RWPE2 (cell line): Measurements from ENCODE around the gene MAN1A1.

ENCODE experiments used
- ATAC-seq: fragments of 200-7000 bp; cut with Tn5 transposase; 3 replicates; pipeline ENCODE4 v1.9.1; 2021; ENCODE audit warnings: low read depth
- DNase-seq: peaks from one replicate; pipeline ENCODE4 v3.0.0-alpha.2; 2020; ENCODE audit warnings: low spot score
- H3K27ac ChIP-seq: fragments of 450-650 bp; 2 replicates; pipeline ENCODE4 v1.5.1; 2017; ENCODE audit warnings: mild to moderate bottlenecking; ENCODE audit not compliant: poor library complexity, severe bottlenecking
- H3K27me3 ChIP-seq: fragments of 250-450 bp; sonication (Bioruptor Pico); 2 replicates; pipeline ENCODE4 v1.5.1; 2021; ENCODE audit warnings: mild to moderate bottlenecking, moderate library complexity; ENCODE audit not compliant: insufficient read depth, poor library complexity, severe bottlenecking
- H3K36me3 ChIP-seq: fragments of 250-450 bp; sonication (Bioruptor Pico); 2 replicates; pipeline ENCODE4 v1.5.1; 2020; ENCODE audit warnings: low read depth, mild to moderate bottlenecking, moderate library complexity
- H3K4me1 ChIP-seq: fragments of 250-450 bp; sonication (Bioruptor Pico); 2 replicates; pipeline ENCODE4 v1.5.1; 2021; ENCODE audit warnings: mild to moderate bottlenecking, moderate library complexity; ENCODE audit not compliant: insufficient read depth, poor library complexity, severe bottlenecking
- H3K4me3 ChIP-seq: fragments of 250-450 bp; sonication (Bioruptor Pico); 2 replicates; pipeline ENCODE4 v1.5.1; 2021; ENCODE audit warnings: mild to moderate bottlenecking, moderate library complexity; ENCODE audit not compliant: severe bottlenecking
- H3K9me3 ChIP-seq: fragments of 250-450 bp; sonication (Bioruptor Pico); 2 replicates; pipeline ENCODE4 v1.5.1; 2021; ENCODE audit warnings: mild to moderate bottlenecking, moderate library complexity; ENCODE audit not compliant: severe bottlenecking
- TF ChIP-seq, protein P1 (sequence below): fragments of 450-650 bp; IDR thresholded peaks from one replicate; pipeline ENCODE4 v1.5.1; 2017; ENCODE audit warnings: mild to moderate bottlenecking, moderate library complexity; ENCODE audit not compliant: poor library complexity, severe bottlenecking

The MAN1A1 gene

DNA sequence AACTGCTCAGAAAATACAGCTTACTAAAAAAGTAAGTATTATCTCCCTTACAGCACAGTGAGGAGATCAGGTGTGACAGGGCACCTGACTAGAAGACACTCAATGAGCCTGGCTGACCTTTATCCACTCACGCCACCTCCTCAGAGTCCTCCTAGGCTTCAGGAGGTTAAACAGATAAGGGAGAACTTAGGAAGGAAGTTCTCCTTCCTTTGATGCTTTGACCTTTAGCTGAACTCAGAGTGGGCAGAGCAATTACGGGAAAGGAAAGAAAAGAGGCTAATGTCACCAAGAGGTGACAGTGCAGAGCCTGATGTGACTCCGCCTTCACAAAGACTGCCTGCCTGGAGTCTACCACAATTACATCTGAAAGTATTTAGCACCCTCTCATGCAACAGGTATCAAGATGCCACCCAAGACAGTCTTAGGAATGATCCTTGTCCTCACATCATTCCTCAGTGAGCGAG, 36.7 kb downstream of the MAN1A1 start:
- Histone ChIP-seq H3K27ac (no peak overlapping the region), H3K27me3 (no peaks in the 10 kb centered on the region), H3K9me3 (no peaks in the 10 kb centered on the region), H3K4me1 (peaks cover 6% of the 10 kb centered on the region), H3K4me3 (no peak overlapping the region), H3K36me3 (no peaks in the 10 kb centered on the region)
- DNase-seq (no peak), ATAC-seq (no peak)
- TF ChIP-seq, protein P1, sequence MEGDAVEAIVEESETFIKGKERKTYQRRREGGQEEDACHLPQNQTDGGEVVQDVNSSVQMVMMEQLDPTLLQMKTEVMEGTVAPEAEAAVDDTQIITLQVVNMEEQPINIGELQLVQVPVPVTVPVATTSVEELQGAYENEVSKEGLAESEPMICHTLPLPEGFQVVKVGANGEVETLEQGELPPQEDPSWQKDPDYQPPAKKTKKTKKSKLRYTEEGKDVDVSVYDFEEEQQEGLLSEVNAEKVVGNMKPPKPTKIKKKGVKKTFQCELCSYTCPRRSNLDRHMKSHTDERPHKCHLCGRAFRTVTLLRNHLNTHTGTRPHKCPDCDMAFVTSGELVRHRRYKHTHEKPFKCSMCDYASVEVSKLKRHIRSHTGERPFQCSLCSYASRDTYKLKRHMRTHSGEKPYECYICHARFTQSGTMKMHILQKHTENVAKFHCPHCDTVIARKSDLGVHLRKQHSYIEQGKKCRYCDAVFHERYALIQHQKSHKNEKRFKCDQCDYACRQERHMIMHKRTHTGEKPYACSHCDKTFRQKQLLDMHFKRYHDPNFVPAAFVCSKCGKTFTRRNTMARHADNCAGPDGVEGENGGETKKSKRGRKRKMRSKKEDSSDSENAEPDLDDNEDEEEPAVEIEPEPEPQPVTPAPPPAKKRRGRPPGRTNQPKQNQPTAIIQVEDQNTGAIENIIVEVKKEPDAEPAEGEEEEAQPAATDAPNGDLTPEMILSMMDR = no peak

DNA sequence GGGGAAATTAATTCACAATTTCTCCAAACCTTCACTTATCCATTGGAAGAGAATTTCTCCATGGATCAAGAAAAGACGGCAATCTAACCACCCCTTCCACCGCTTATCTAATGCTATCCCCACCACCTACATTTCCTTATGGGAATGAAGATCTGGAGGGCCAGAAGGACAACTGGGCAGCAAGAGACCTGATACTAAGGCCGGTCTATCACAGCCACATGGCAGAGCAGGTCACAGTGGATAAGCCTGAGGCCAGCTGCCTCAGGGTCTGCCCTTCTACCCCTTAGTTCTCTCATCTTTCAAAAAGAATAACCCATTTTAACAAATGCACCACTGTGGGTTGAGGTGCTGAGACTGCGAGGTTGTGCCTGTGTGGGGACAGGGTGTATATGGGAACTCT, 37.1 kb downstream of the MAN1A1 start:
- Histone ChIP-seq H3K9me3 (no peaks in the 10 kb centered on the region), H3K36me3 (no peaks in the 10 kb centered on the region), H3K27ac (no peak overlapping the region), H3K4me3 (no peak overlapping the region), H3K4me1 (peaks cover 10% of the 10 kb centered on the region), H3K27me3 (no peaks in the 10 kb centered on the region)
- TF ChIP-seq, protein P1 = no peak
- no peak for ATAC-seq
- DNase-seq = no peak

DNA sequence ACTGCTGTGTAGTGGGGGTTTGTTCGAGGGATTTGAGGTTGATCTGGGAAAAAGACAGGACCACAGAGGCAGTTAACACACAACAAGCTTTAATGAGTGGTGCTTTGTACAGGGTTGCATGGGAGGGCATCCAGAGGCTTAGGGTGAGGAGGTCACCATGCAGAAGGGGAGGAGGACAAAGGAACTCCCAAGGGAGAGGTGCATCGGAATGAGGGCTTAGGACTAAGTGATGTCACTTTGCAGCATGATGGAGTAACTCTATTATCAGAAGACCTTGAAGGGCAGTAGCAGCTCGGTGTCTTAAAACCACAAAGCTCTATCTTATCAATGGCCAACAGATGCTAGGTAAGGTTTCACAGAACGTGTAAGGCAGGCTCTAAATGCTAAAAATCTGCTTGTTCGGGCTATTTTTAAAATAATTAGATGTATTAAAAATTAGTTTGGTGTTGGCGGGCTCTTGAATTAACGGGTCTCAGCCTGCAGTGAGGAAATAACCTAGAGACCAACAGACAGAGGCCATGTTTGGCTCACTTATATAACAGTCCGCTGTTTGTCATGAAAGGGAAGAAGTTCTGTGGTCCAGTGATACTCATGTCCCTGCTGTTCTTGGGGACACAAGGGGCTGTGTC, 37.9 kb downstream of the MAN1A1 start:
- H3K27me3 ChIP-seq = no peaks in the 10 kb centered on the region
- no peak for ATAC-seq
- H3K36me3 ChIP-seq = no peaks in the 10 kb centered on the region
- no peak overlapping the region for H3K27ac ChIP-seq
- H3K4me1 ChIP-seq = peaks cover 10% of the 10 kb centered on the region
- H3K4me3 ChIP-seq = no peak overlapping the region
- DNase-seq = no peak
- H3K9me3 ChIP-seq = no peaks in the 10 kb centered on the region
- TF ChIP-seq, protein P1 = no peak

DNA sequence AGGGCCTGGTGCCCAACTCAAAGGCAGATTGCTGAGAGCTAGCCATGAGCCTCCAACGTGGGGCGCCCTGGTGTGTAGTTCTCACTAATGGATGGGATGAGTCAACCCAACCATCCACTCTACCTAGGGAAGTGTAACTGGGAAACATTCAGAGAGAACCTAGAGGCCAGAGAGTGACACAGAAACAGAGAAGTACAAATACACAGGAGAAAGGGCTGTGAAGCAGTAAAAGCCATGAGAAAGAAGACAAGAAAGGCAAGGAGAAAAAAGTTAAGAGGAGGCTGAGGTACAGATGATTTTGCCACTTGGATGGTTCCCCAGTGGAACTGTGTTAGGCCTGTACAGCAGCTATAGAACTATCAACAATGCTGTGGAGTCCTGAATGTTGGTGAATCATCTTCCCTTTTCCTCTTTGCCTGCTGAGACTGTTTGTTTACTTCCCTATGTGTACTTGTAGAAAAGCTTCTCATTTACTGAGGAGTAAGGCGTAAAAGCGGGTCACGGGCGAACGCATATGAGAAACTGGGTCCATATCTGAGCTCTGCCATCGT, 39.0 kb downstream of the MAN1A1 start:
- H3K9me3 ChIP-seq = no peaks in the 10 kb centered on the region
- no peak for ATAC-seq
- no peak overlapping the region for H3K4me3 ChIP-seq
- no peak for DNase-seq
- TF ChIP-seq, protein P1 = no peak
- no peaks in the 10 kb centered on the region for H3K27me3 ChIP-seq
- H3K27ac ChIP-seq = no peak overlapping the region
- peaks cover 10% of the 10 kb centered on the region for H3K4me1 ChIP-seq
- H3K36me3 ChIP-seq = no peaks in the 10 kb centered on the region

DNA sequence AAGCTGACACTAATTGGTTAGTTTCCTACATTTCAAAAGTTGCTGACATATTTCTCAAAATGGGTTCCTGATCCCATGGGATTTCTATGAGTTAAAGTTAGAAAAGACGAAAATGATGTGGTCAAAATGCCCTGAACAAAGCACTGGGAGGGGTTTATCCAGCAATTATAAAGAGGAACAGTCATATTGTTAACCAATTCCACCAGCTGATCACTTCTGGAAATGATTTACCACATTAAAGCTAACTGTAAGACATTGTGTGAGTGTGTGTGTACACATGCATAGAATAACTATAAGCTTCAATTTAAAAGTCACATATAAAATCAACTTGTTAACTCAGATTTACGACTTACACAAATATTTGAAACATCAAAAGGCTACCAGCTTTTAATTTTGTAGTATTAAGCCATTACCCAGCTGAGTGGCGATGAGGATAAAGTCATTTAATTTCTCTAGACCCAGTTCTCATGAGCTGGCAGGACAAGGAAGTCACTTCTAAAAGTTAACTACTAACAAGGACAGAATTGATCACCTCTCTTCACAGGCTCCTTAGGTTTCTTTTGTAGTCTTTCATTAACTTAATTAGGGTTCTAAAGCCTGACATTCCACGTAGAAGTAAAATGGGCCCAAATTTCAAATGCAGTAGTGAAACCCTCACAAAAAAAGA, 40.4 kb downstream of the MAN1A1 start:
- Histone ChIP-seq H3K4me3 (no peak overlapping the region), H3K27me3 (no peaks in the 10 kb centered on the region), H3K36me3 (no peaks in the 10 kb centered on the region), H3K9me3 (no peaks in the 10 kb centered on the region), H3K27ac (no peak overlapping the region), H3K4me1 (peaks cover 10% of the 10 kb centered on the region)
- DNase-seq (no peak), ATAC-seq (no peak)
- TF ChIP-seq, protein P1 = no peak
